Left lung (tissue), 10 donors: ENCODE data around the gene SPATA2. TPM values are rescaled to one million over a fixed set of nuclear protein-coding genes. Genes with fewer than 3 reads are reported as not detected.

ENCODE experiments used
- ATAC-seq: fragments of 200-7000 bp; cut with Tn5 transposase; one replicate; pipeline ENCODE4 v1.9.1; 2020; ENCODE audit warnings: moderate library complexity
- DNase-seq, 4 donors: peaks; one replicate each; pipeline ENCODE4 v3.0.0-alpha.2; 2013 to 2020
- H3K27ac ChIP-seq, 2 donors: fragments of 200-600 bp; sonication (generic) in 1 of 2; one replicate each; pipeline versions ENCODE4 v1.5.0 to v1.8.0; 2020 to 2021
- H3K27me3 ChIP-seq, 2 donors: fragments of 200-600 bp; sonication (generic) in 1 of 2; one replicate each; pipeline versions ENCODE4 v1.5.0 to v1.8.0; 2020 to 2021
- H3K36me3 ChIP-seq, 2 donors: fragments of 200-600 bp; sonication (generic) in 1 of 2; one replicate each; pipeline versions ENCODE4 v1.5.0 to v1.8.0; 2020 to 2021
- H3K4me1 ChIP-seq, 2 donors: fragments of 200-600 bp; one replicate each; pipeline ENCODE4 v1.8.0; 2021
- H3K4me3 ChIP-seq, 2 donors: fragments of 200-600 bp; sonication (generic) in 1 of 2; one replicate each; pipeline versions ENCODE4 v1.5.0 to v1.8.0; 2020 to 2021; ENCODE audit warnings: mild to moderate bottlenecking in 1 of 2
- H3K9me3 ChIP-seq, 2 donors: fragments of 200-600 bp; sonication (generic) in 1 of 2; one replicate each; pipeline versions ENCODE4 v1.5.0 to v1.8.0; 2020 to 2021
- CTCF ChIP-seq, 2 donors: fragments of 200-600 bp; sonication (generic) in 1 of 2; IDR thresholded peaks; one replicate each; pipeline versions ENCODE4 v1.5.0 to v1.8.0; 2021; ENCODE audit warnings: antibody characterized with exemption in 2 of 2
- intact Hi-C, 2 donors: fragments of 100-400 bp; cut with DNase I; formaldehyde crosslinking; loops; one replicate each; pipeline versions ENCODE4 v1.11.2 to v1.14.2; 2022
- polyA plus RNA-seq, 6 donors: library from polyadenylated mRNA; unstranded; fragments of 120-200 nt; gene quantifications; one replicate each; pipeline ENCODE4 v1.2.1, GENCODE V29; 2013; ENCODE audit not compliant: insufficient read length in 6 of 6
- total RNA-seq, 2 donors: library from RNA; stranded (reverse); fragmentation: NEBNext Ultra II Directional; extraction: Animal tissue kit (Norgen Biotek cat#: 25700); gene quantifications; one replicate each; pipeline ENCODE4 v1.2.1, GENCODE V29; 2021
- donor health status: DM: no; HTN: yes; CAD: no.
- donor health status: DM: no; HTN: no; CAD: no.

SPATA2 gene
- total and polyA plus RNA-seq, 8 donors: 6.9 to 10.1 (median 7.6) TPM

- Histone ChIP-seq H3K27me3 (no peaks in the 10 kb centered on the region), H3K4me3 (no peak overlapping the region), H3K9me3 (no peaks in the 10 kb centered on the region), H3K36me3 (peaks cover 0 to 20% of the 10 kb centered on the region in 2 donors), H3K27ac (peak overlapping the region in 1 of 2 donors; percentile 13), H3K4me1 (peaks cover 26 to 95% of the 10 kb centered on the region in 2 donors)
- intact Hi-C loops: no loop called here
- ATAC-seq: no peak
- TF ChIP-seq CTCF (IDR thresholded peaks at IDR 0.05): no peak
- DNase-seq: no peak
Measured at GRCh38 chr20:49892817-49893216, 22.5 kb downstream of the SPATA2 start.

GRCh38 chr20:49892260-49892659 lies 23.1 kb downstream of the SPATA2 start:
- H3K27ac ChIP-seq: peak overlapping the region in 1 of 2 donors; percentile 13
- intact Hi-C loops: no loop called here
- H3K27me3 ChIP-seq: no peaks in the 10 kb centered on the region
- H3K9me3 ChIP-seq: no peaks in the 10 kb centered on the region
- peaks cover 0 to 26% of the 10 kb centered on the region in 2 donors for H3K36me3 ChIP-seq
- no peak overlapping the region for H3K4me3 ChIP-seq
- no peak for TF ChIP-seq CTCF (IDR thresholded peaks at IDR 0.05)
- ATAC-seq (no peak), DNase-seq (no peak)
- H3K4me1 ChIP-seq: peaks cover 26 to 95% of the 10 kb centered on the region in 2 donors

- H3K4me1 ChIP-seq: peaks cover 26 to 95% of the 10 kb centered on the region in 2 donors
- intact Hi-C loops: no loop called here
Measured at GRCh38 chr20:49891476-49892110, 23.7 kb downstream of the SPATA2 start.

GRCh38 chr20:49890471-49891361 lies 24.6 kb downstream of the SPATA2 start:
- intact Hi-C loops: no loop called here
- no peaks in the 10 kb centered on the region for H3K27me3 ChIP-seq
- TF ChIP-seq CTCF (IDR thresholded peaks at IDR 0.05): no peak
- H3K9me3 ChIP-seq: no peaks in the 10 kb centered on the region
- DNase-seq (peak in 2 of 4 donors; percentile 42 to 72), ATAC-seq (peak; percentile 67)
- H3K4me1 ChIP-seq: peaks cover 26 to 90% of the 10 kb centered on the region in 2 donors
- H3K4me3 ChIP-seq: no peak overlapping the region
- no peak overlapping the region for H3K27ac ChIP-seq
- peaks cover 0 to 41% of the 10 kb centered on the region in 2 donors for H3K36me3 ChIP-seq

More at GRCh38 chr20:49891476-49892110, 23.7 kb downstream of the SPATA2 start:
- Histone ChIP-seq H3K36me3 (peaks cover 0 to 33% of the 10 kb centered on the region in 2 donors), H3K9me3 (no peaks in the 10 kb centered on the region), H3K27me3 (no peaks in the 10 kb centered on the region), H3K27ac (no peak overlapping the region), H3K4me3 (no peak overlapping the region)
- no peak for DNase-seq
- TF ChIP-seq CTCF (IDR thresholded peaks at IDR 0.05): no peak
- no peak for ATAC-seq

GRCh38 chr20:49889935-49890333 lies 25.4 kb downstream of the SPATA2 start:
- H3K4me3 ChIP-seq: no peak overlapping the region
- TF ChIP-seq CTCF (IDR thresholded peaks at IDR 0.05): peak in 1 of 2 donors; percentile 15
- DNase-seq: no peak
- peaks cover 0 to 49% of the 10 kb centered on the region in 2 donors for H3K36me3 ChIP-seq
- intact Hi-C loops: no loop called here
- peaks cover 26 to 83% of the 10 kb centered on the region in 2 donors for H3K4me1 ChIP-seq
- no peaks in the 10 kb centered on the region for H3K9me3 ChIP-seq
- no peak for ATAC-seq
- H3K27me3 ChIP-seq: no peaks in the 10 kb centered on the region
- H3K27ac ChIP-seq: peak overlapping the region in 1 of 2 donors; percentile 59
